ENCODE results near the gene LANCL1. TPM values are rescaled to one million over a fixed set of nuclear protein-coding genes. Genes with fewer than 3 reads are reported as not detected.

LANCL1 gene, protein sequence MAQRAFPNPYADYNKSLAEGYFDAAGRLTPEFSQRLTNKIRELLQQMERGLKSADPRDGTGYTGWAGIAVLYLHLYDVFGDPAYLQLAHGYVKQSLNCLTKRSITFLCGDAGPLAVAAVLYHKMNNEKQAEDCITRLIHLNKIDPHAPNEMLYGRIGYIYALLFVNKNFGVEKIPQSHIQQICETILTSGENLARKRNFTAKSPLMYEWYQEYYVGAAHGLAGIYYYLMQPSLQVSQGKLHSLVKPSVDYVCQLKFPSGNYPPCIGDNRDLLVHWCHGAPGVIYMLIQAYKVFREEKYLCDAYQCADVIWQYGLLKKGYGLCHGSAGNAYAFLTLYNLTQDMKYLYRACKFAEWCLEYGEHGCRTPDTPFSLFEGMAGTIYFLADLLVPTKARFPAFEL
- 64.3 TPM for polyA plus RNA-seq (2012; ENCODE audit: insufficient read depth, insufficient read length)

GRCh38 chr2:210476194-210477128 is at the start of gene LANCL1:
TSS of gene LANCL1 (minus strand) at chr2:210476759. CDS start at chr2:210476396, 363 bp downstream.
- peak within 1 kb of the TSS; percentile 83 for H3K4me3 ChIP-seq (ENCODE audit: low read length)
- DNase-seq (ENCODE audit: low read depth, low spot score): peak; percentile 81

- DNase-seq (ENCODE audit: low read depth, low spot score): no peak
- no peak overlapping the region for H3K4me3 ChIP-seq (ENCODE audit: low read length)
These were observed 48.0 kb upstream of the LANCL1 start for GRCh38 chr2:210524533-210524932.

DNA sequence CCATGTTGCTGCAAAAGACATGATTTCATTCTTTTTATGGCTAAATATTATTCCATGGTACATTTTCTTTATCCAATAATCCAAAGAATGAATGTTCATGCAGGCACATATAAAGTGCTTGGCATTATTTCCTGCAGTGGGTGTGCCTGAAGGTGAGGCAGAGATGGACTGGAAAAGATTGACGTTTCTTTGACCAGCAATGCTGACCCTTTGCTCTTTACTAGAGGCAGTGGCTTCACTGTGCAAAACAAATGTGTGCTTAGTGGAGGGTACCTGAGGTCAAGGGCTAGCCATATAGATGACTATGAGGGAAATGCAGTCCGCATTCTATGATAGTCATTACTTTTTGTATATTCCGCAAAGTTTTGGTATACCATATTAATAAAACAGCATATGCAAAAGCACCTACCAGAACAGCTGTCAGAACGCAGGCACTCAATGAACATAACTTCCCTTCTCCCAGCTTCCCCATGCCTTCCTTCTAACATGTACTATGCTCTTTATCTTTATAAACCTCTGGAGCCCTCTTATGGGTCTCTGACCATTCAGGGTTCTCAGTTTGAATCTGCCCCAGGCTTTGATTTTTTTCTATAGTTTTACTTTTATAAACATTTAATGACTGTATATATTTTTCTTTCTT is 47.2 kb upstream of the LANCL1 start:
- H3K4me3 ChIP-seq (ENCODE audit: low read length): no peak overlapping the region
- DNase-seq (ENCODE audit: low read depth, low spot score): no peak

DNA sequence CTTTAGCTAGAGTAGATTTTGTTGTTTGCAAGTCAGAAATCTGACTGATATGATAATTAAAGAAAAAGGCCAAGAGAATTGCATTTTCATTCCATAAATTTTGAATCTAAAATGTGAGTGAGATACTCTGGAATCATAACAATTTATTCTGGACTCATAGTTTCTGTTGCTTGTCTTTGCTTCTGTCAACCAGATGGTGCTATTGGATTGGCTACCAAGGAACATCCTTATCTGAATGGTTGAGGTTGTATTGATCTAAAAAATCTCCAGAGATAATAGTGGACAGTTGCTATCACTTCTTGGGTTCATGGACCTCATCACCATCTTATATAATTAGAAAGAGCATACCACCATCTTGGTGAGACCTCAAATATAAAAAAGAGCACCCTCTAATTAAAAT is 45.8 kb upstream of the LANCL1 start:
- no peak overlapping the region for H3K4me3 ChIP-seq (ENCODE audit: low read length)
- no peak for DNase-seq (ENCODE audit: low read depth, low spot score)

DNA sequence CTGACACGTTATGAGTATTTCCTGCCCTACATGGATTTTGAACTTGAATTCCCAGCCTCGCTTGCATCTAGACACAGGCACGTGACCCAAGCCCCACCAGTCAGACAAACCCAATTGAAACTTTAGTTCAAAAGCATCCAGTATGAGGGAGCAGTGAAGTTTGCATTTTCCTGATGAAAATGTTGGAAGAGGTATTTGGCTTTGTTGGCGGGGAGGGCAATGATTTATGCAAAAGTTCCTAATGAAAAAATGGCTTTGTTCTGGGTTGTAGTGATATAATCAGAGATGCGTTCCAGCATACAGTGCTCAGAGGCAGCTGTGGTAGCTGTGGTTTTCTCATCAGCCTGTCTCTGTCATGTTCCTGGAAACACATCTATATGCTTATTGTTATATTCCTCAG is 43.0 kb upstream of the LANCL1 start:
- no peak overlapping the region for H3K4me3 ChIP-seq (ENCODE audit: low read length)
- DNase-seq (ENCODE audit: low read depth, low spot score): no peak

DNA sequence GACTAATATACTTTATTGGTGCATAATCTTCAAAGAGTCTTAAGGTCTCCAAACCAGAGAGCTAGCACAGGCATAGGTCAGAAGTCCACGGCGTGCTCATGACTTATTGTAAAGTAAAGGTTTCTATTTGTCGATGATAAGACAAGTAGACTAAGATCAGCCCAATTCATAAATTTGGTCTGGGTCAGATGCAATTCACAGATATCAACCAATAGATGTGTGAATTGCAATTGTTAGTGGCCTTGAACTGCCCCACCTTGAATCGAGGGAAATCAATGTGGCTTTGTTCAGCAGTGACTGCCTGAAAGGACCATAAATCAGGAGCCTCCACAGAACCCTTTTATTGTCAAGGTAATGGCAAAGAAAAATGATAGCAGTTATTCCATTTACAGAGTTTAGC is 40.7 kb upstream of the LANCL1 start:
- no peak overlapping the region for H3K4me3 ChIP-seq (ENCODE audit: low read length)
- no peak for DNase-seq (ENCODE audit: low read depth, low spot score)

DNA sequence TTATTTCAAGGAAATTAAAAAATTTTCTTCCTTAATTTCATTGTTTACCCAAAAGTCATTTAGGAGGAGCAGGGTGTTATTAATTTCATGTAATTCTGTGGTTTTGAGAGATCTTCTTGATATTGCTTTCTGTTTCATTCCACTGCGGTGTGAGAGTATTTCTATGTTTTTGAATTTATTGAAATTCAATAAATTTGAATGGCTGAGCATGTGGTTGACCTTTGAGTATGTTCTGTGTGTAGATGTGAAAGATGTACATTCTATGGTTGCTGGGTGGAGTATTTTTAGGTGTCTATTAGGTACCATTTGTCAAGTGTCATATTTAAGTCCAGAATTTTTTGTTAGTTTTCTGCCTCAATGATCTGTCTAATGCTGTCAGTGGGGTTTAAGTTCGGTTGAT is 39.4 kb upstream of the LANCL1 start:
- H3K4me3 ChIP-seq (ENCODE audit: low read length): no peak overlapping the region
- no peak for DNase-seq (ENCODE audit: low read depth, low spot score)

GRCh38 chr2:210503725-210504191 is 27.2 kb upstream of the LANCL1 start:
- no peak overlapping the region for H3K4me3 ChIP-seq (ENCODE audit: low read length)
- DNase-seq (ENCODE audit: low read depth, low spot score): no peak

DNA sequence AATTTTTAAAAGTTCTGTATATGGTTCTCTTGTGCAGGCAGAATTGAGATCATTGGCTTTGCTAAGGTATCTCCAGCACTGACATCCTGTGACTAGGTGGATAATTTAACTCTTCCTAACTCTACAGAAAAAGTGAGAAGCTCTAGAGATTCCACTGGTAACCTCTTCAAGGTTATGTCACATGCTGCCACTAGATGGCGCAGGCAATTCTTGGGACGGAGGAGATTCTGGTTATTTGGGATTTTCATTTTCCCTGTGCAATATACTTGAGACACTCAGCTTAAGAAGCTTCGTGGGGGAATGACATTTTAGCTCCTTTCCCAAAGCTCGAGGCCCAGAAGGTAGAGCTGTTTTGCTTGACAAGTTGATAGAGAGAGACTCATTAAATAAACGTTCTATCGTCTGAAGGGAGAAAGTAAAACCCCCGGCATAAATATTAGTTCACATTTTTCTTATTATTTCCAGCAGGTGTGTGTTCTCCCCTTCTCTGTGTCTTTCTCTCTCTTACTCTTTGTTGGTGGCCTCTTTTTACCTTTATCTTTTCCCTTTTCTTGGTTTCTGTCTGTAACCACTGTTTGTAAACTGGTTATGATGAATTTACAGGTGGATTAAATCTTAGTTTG is 26.6 kb upstream of the LANCL1 start:
- no peak overlapping the region for H3K4me3 ChIP-seq (ENCODE audit: low read length)

GRCh38 chr2:210496512-210496911 is 20.0 kb upstream of the LANCL1 start:
- DNase-seq (ENCODE audit: low read depth, low spot score): no peak
- H3K4me3 ChIP-seq (ENCODE audit: low read length): no peak overlapping the region

More for the DNA sequence above, 26.6 kb upstream of the LANCL1 start:
- DNase-seq (ENCODE audit: low read depth, low spot score): no peak

- DNase-seq (ENCODE audit: low read depth, low spot score): no peak
These were observed 17.0 kb upstream of the LANCL1 start for GRCh38 chr2:210493528-210493927.

GRCh38 chr2:210481601-210482175 is 5.1 kb upstream of the LANCL1 start:
- no peak for DNase-seq (ENCODE audit: low read depth, low spot score)
- H3K4me3 ChIP-seq (ENCODE audit: low read length): no peak overlapping the region

More at GRCh38 chr2:210493528-210493927, 17.0 kb upstream of the LANCL1 start:
- no peak overlapping the region for H3K4me3 ChIP-seq (ENCODE audit: low read length)

DNA sequence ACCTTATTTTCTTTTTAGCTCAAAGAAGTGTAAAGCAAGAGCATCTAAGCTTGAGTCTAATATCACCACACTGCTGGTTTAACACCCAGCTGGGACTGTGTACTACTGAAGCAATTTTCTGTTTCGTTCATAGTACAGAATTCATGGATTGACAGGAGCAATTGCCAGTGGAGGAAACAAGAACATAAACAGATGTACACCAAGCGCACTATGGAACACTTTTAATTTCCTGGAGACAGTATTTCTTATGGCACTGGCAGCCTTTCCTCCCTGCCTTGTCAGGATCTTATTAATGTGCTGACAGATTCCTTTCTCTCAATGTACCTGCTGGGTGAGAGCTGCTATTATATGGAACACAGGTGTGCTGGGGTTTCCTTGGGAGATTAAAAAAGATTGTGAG is 4.2 kb upstream of the LANCL1 start:
- DNase-seq (ENCODE audit: low read depth, low spot score): no peak
- no peak overlapping the region for H3K4me3 ChIP-seq (ENCODE audit: low read length)

- DNase-seq (ENCODE audit: low read depth, low spot score): no peak
- H3K4me3 ChIP-seq (ENCODE audit: low read length): no peak overlapping the region
These were observed 3.5 kb upstream of the LANCL1 start for GRCh38 chr2:210480079-210480478.

GRCh38 chr2:210478661-210479060 is 2.1 kb upstream of the LANCL1 start:
- DNase-seq (ENCODE audit: low read depth, low spot score): no peak
- H3K4me3 ChIP-seq (ENCODE audit: low read length): no peak overlapping the region

- DNase-seq (ENCODE audit: low read depth, low spot score): no peak
- peak overlapping the region; percentile 83 for H3K4me3 ChIP-seq (ENCODE audit: low read length)
These were observed 937 bp upstream of the LANCL1 start for GRCh38 chr2:210477496-210477895.

DNA sequence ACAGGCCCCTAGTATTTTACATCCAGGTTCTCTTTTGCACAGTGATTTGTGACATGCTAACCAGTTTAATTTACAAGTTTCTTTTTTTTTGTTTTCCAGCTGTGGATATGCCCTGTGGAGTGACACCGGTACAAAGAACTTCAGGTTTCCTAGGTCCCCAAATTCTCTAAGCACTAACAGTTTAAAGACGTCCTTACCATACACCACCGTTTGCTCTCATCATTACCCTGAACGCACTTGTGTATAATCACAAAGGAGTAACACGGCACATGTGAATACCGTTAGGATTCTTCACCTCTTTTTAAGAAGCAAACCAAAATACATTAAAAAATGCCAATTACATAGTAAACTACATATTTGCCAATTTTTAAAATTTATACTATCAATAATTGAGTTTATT is 853 bp downstream of the LANCL1 start:
- H3K4me3 ChIP-seq (ENCODE audit: low read length): peak overlapping the region; percentile 83
- no peak for DNase-seq (ENCODE audit: low read depth, low spot score)

GRCh38 chr2:210474776-210475175 is 1.8 kb downstream of the LANCL1 start:
- DNase-seq (ENCODE audit: low read depth, low spot score): no peak
- no peak overlapping the region for H3K4me3 ChIP-seq (ENCODE audit: low read length)

DNA sequence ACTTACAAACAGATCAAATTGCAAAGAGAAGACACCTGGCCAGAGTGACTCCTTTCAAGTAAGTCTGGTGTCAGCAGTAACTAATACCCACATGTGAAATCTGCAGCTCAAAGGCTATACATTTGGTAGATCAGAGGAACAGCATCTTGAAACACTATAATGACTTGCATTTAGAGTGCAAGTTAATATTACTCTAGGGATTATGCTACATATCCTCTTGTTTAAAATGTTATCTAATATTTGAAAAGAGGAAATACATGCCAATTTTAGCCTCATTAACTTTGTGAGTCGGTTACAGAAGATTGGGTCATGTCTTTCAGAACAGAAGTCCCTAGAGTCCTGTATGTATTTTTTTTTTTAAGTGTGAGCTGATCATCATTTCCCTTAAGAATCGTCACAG is 15.2 kb downstream of the LANCL1 start:
- H3K4me3 ChIP-seq (ENCODE audit: low read length): no peak overlapping the region
- DNase-seq (ENCODE audit: low read depth, low spot score): no peak
